Panc1 (cell line): ENCODE data around the gene TTC3. TPM values are rescaled to one million over a fixed set of nuclear protein-coding genes. Genes with fewer than 3 reads are reported as not detected.

Experiments
- ATAC-seq: fragments of 200-7000 bp; cut with Tn5 transposase; 2 replicates; pipeline ENCODE4 v1.9.1; 2020; ENCODE audit warnings: mild to moderate bottlenecking, moderate library complexity
- BruUV-seq: library from RNA; stranded (reverse); fragments of 400-500 nt; replicated peaks from 2 replicates; lab custom pipeline; 2021; lab: Mats Ljungman, UMichigan
- CTCF ChIA-PET: fragments of 300-600 bp; sonication (Branson Sonifier 250); formaldehyde crosslinking; loops from one replicate; lab custom pipeline; 2022; ENCODE audit warnings: antibody characterized with exemption; lab: Charles Lee
- POLR2A ChIA-PET: fragments of 300-600 bp; sonication (Branson Sonifier 250); formaldehyde crosslinking; loops from one replicate; lab custom pipeline; 2022; ENCODE audit warnings: antibody characterized with exemption; lab: Charles Lee
- DNase-seq: peaks from one replicate; pipeline ENCODE4 v3.0.0-alpha.2; 2010; ENCODE audit warnings: low read depth, low spot score
- H3K27ac ChIP-seq: 2 replicates; pipeline ENCODE4 v1.5.1; 2011; ENCODE audit warnings: mild to moderate bottlenecking, low read length, inconsistent platforms
- H3K27me3 ChIP-seq: fragments of 200-500 bp; sonication (Bioruptor generic); 2 replicates; pipeline ENCODE4 v1.6.0; 2014; ENCODE audit warnings: low read length, inconsistent platforms; ENCODE audit not compliant: control insufficient read depth, insufficient read depth
- H3K36me3 ChIP-seq: fragments of 200-500 bp; sonication (Bioruptor generic); 2 replicates; pipeline ENCODE4 v1.5.1; 2014; ENCODE audit warnings: inconsistent platforms, mild to moderate bottlenecking, low read length, moderate library complexity; ENCODE audit not compliant: control insufficient read depth, insufficient read depth
- H3K4me1 ChIP-seq: 2 replicates; pipeline ENCODE4 v1.5.1; 2011; ENCODE audit warnings: inconsistent platforms, mild to moderate bottlenecking, low read length, moderate library complexity; ENCODE audit not compliant: control insufficient read depth, insufficient read depth
- H3K4me3 ChIP-seq, 2 experiments: 2 replicates each; pipeline ENCODE4 v1.5.1; 2011 to 2012; ENCODE audit warnings: low read depth in 2 of 2, low read length in 2 of 2, mild to moderate bottlenecking in 2 of 2, inconsistent platforms in 1 of 2, moderate library complexity in 1 of 2
- H3K9me3 ChIP-seq: fragments of 200-500 bp; sonication (Bioruptor generic); 2 replicates; pipeline ENCODE4 v1.5.1; 2014; ENCODE audit warnings: low read depth, mild to moderate bottlenecking, inconsistent platforms, low read length, moderate library complexity; ENCODE audit not compliant: control insufficient read depth, insufficient read depth
- POLR2AphosphoS5 ChIP-seq: IDR thresholded peaks from 2 replicates; pipeline ENCODE4 v1.6.1; 2012; ENCODE audit warnings: mild to moderate bottlenecking, low read depth, low read length, moderate library complexity
- REST ChIP-seq, 2 experiments: IDR thresholded peaks; 2 replicates each; pipeline ENCODE4 v1.6.1; 2011 to 2012; ENCODE audit warnings: low read depth in 2 of 2, control low read depth in 1 of 2, low read length in 1 of 2, mild to moderate bottlenecking in 1 of 2, moderate library complexity in 1 of 2; ENCODE audit not compliant: insufficient read depth in 1 of 2
- SIN3A ChIP-seq: IDR thresholded peaks from 2 replicates; pipeline ENCODE4 v1.6.1; 2012; ENCODE audit warnings: low read depth, mild to moderate bottlenecking, low read length, moderate library complexity, borderline replicate concordance; ENCODE audit not compliant: insufficient read depth
- TCF7L2 ChIP-seq: IDR thresholded peaks from 2 replicates; pipeline ENCODE4 v1.6.1; 2011; ENCODE audit warnings: mild to moderate bottlenecking, low read depth, low read length, inconsistent platforms
- in situ Hi-C: cut with HindIII; loops from 2 replicates; pipeline ENCODE4 v1.10.0; 2016; ENCODE audit warnings: low sequenced_read_pairs, low pct_unique_long_range_greater_than_20kb
- intact Hi-C: fragments of 100-400 bp; cut with micrococcal nuclease; formaldehyde crosslinking; loops from one replicate; pipeline ENCODE4 v1.10.0; 2022; ENCODE audit not compliant: unreplicated experiment
- total RNA-seq: library from RNA; stranded (reverse); gene quantifications from one replicate; pipeline ENCODE4 v1.2.1, GENCODE V29; 2021; ENCODE audit not compliant: unreplicated experiment
- TF ChIP-seq, protein P1 (sequence below): fragments of 450-650 bp; IDR thresholded peaks from 2 replicates; pipeline ENCODE4 v1.5.1; 2017; ENCODE audit warnings: mild to moderate bottlenecking

TTC3 gene
- total RNA-seq, 1 experiment from 2014 or later, result 83.0 TPM

- no TSS peak for BruUV-seq
- no peak overlapping the region for H3K4me3 ChIP-seq
- no peak for TF ChIP-seq SIN3A
- TF ChIP-seq, protein P1, sequence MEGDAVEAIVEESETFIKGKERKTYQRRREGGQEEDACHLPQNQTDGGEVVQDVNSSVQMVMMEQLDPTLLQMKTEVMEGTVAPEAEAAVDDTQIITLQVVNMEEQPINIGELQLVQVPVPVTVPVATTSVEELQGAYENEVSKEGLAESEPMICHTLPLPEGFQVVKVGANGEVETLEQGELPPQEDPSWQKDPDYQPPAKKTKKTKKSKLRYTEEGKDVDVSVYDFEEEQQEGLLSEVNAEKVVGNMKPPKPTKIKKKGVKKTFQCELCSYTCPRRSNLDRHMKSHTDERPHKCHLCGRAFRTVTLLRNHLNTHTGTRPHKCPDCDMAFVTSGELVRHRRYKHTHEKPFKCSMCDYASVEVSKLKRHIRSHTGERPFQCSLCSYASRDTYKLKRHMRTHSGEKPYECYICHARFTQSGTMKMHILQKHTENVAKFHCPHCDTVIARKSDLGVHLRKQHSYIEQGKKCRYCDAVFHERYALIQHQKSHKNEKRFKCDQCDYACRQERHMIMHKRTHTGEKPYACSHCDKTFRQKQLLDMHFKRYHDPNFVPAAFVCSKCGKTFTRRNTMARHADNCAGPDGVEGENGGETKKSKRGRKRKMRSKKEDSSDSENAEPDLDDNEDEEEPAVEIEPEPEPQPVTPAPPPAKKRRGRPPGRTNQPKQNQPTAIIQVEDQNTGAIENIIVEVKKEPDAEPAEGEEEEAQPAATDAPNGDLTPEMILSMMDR, result no peak
- no peak for TF ChIP-seq POLR2AphosphoS5
- DNase-seq (no peak), ATAC-seq (no peak)
- H3K36me3 ChIP-seq, result no peaks in the 10 kb centered on the region
- CTCF ChIA-PET, result no interaction called here
- POLR2A ChIA-PET, result no interaction called here
- H3K9me3 ChIP-seq, result no peaks in the 10 kb centered on the region
- intact Hi-C loops, result no loop called here
- no peaks in the 10 kb centered on the region for H3K4me1 ChIP-seq
- in situ Hi-C loops, result no loop called here
- no peaks in the 10 kb centered on the region for H3K27me3 ChIP-seq
- H3K27ac ChIP-seq, result no peak overlapping the region
Observed at GRCh38 chr21:37208741-37209225, 135.7 kb downstream of the TTC3 start.

DNA sequence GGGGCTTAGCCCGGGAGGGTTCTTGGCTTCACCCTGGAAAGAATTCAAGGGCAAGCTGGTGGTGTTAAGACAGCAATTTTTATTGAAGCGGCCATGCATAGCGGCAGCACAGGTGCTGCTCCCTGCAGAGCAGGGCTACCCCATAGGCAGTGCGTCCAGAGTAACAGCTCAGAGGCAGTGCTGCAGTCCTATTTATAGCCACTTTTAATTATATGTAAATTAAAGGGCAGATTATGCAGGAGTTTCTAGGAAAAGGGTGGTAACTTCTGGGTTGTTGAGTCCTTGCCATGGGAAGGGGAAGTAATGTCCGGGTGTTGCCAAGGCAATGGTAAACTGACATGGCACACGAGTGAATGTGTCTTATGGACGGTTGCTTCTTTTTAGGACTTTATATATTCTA, 137.1 kb downstream of the TTC3 start:
- Histone ChIP-seq H3K36me3 (no peaks in the 10 kb centered on the region), H3K4me3 (no peak overlapping the region), H3K27me3 (no peaks in the 10 kb centered on the region), H3K27ac (no peak overlapping the region), H3K9me3 (no peaks in the 10 kb centered on the region), H3K4me1 (no peaks in the 10 kb centered on the region)
- DNase-seq (no peak), ATAC-seq (no peak)
- TF ChIP-seq, protein P1, result no peak
- TF ChIP-seq REST (IDR thresholded peaks at IDR 0.05; ENCODE audit: insufficient read depth in 1 of 2, low read depth in 2 of 2, low read length in 1 of 2), result no peak
- TF ChIP-seq POLR2AphosphoS5, result no peak
- no peak for TF ChIP-seq TCF7L2
- TF ChIP-seq SIN3A, result no peak
- intact Hi-C loops (no loop called here), in situ Hi-C loops (no loop called here)
- POLR2A ChIA-PET, result no interaction called here
- BruUV-seq, result no TSS peak
- CTCF ChIA-PET, result interaction anchor here (0.6 kb wide), 1 partner anchor 197 kb away, joined by 5 read pairs; no protein-coding TSS in a partner anchor
